Fibroblast of upper back skin (primary cell): ENCODE results near the gene ZNF597.

Source experiments
- DNase-seq: peaks from one replicate; pipeline ENCODE4 v3.0.0-alpha.2; 2013

Gene ZNF597

GRCh38 chr16:3443108-3444031, at the start of gene ZNF597, which contains the start of gene NAA60:
ZNF597 (minus strand) TSS chr16:3443504; CDS start chr16:3443153, 351 bp downstream.
NAA60 (plus strand) TSS chr16:3443680; CDS start chr16:3476228, 32,548 bp downstream.
- DNase-seq: peak; percentile 94

- no peak for DNase-seq
Measured at GRCh38 chr16:3492356-3492755, 49.1 kb upstream of the ZNF597 start.

GRCh38 chr16:3490911-3491629, 47.8 kb upstream of the ZNF597 start:
- DNase-seq: no peak

- no peak for DNase-seq
Measured at GRCh38 chr16:3488801-3489200, 45.5 kb upstream of the ZNF597 start.

GRCh38 chr16:3487521-3488410, 44.5 kb upstream of the ZNF597 start:
- no peak for DNase-seq

GRCh38 chr16:3486506-3487215, 43.4 kb upstream of the ZNF597 start:
- DNase-seq: no peak

- no peak for DNase-seq
Measured at GRCh38 chr16:3485821-3486505, 42.7 kb upstream of the ZNF597 start.

GRCh38 chr16:3485097-3485745, 41.9 kb upstream of the ZNF597 start:
- DNase-seq: no peak

GRCh38 chr16:3484318-3485096, 41.2 kb upstream of the ZNF597 start:
- DNase-seq: no peak

GRCh38 chr16:3482659-3483241, 39.4 kb upstream of the ZNF597 start:
- DNase-seq: no peak

- no peak for DNase-seq
Measured at GRCh38 chr16:3481696-3482658, 38.7 kb upstream of the ZNF597 start.

GRCh38 chr16:3480901-3481695, 37.8 kb upstream of the ZNF597 start:
- no peak for DNase-seq

- DNase-seq: no peak
Measured at GRCh38 chr16:3479654-3480216, 36.4 kb upstream of the ZNF597 start.

- no peak for DNase-seq
Measured at GRCh38 chr16:3478242-3478925, 35.1 kb upstream of the ZNF597 start.

GRCh38 chr16:3476409-3476808, 33.1 kb upstream of the ZNF597 start:
- DNase-seq: no peak

GRCh38 chr16:3475604-3476375, 32.5 kb upstream of the ZNF597 start:
- no peak for DNase-seq
